ENCODE results near the gene TMEM164. TPM values are rescaled to one million over a fixed set of nuclear protein-coding genes. Genes with fewer than 3 reads are reported as not detected.

TMEM164 gene
- total and polyA plus RNA-seq, 2 donors (not counting 1 experiment from before 2014, with no cell fraction given), result 5.7 to 10.2 TPM

- Histone ChIP-seq H3K4me3 (replicated peaks in 1 of 4; ENCODE audit: control extremely low read depth in 1 of 4, insufficient read depth in 1 of 4, low read depth in 3 of 4, low read length in 4 of 4) (no peak overlapping the region), H3K4me2 (ENCODE audit: extremely low read depth, insufficient read depth, low read length) (no peak overlapping the region), H3K4me1 (ENCODE audit: control insufficient read depth, extremely low read depth, insufficient read depth, low read length) (peaks cover 3% of the 10 kb centered on the region), H3K79me2 (ENCODE audit: control insufficient read depth, insufficient read depth, low read length) (no peaks in the 10 kb centered on the region), H3K27me3 (ENCODE audit: control insufficient read depth, insufficient read depth, low read length) (no peaks in the 10 kb centered on the region), H3K9ac (ENCODE audit: insufficient read depth, low read length) (no peak overlapping the region), H3K9me3 (ENCODE audit: control insufficient read depth, insufficient read depth, low read depth, low read length) (no peaks in the 10 kb centered on the region), H3K27ac (ENCODE audit: insufficient read depth, low read length) (no peak overlapping the region), H2AFZ (ENCODE audit: low read length) (no peak overlapping the region), H3K36me3 (ENCODE audit: control insufficient read depth, insufficient read depth, low read length) (no peaks in the 10 kb centered on the region), H4K20me1 (ENCODE audit: control insufficient read depth, extremely low read depth, insufficient read depth, low read length) (no peaks in the 10 kb centered on the region)
- DNase-seq (ENCODE audit: low read depth in 2 of 2), result no peak
- TF ChIP-seq EZH2 (IDR thresholded peaks at IDR 0.05; ENCODE audit: low read length, missing control alignments) (no peak), CTCF (conservative IDR thresholded peaks at IDR 0.05 in 1 of 2, IDR thresholded peaks at IDR 0.05 in 1 of 2; ENCODE audit: low read depth in 1 of 2, low read length in 2 of 2) (no peak)
These were observed 198.9 kb downstream of the TMEM164 start for GRCh38 chrX:110201799-110202198.

- Histone ChIP-seq H3K79me2 (ENCODE audit: control insufficient read depth, insufficient read depth, low read length) (no peaks in the 10 kb centered on the region), H3K27ac (ENCODE audit: insufficient read depth, low read length) (no peak overlapping the region), H4K20me1 (ENCODE audit: control insufficient read depth, extremely low read depth, insufficient read depth, low read length) (no peaks in the 10 kb centered on the region), H3K4me2 (ENCODE audit: extremely low read depth, insufficient read depth, low read length) (no peak overlapping the region), H3K4me1 (ENCODE audit: control insufficient read depth, extremely low read depth, insufficient read depth, low read length) (peaks cover 10% of the 10 kb centered on the region), H3K4me3 (replicated peaks in 1 of 4; ENCODE audit: control extremely low read depth in 1 of 4, insufficient read depth in 1 of 4, low read depth in 3 of 4, low read length in 4 of 4) (no peak overlapping the region), H3K9ac (ENCODE audit: insufficient read depth, low read length) (no peak overlapping the region), H3K27me3 (ENCODE audit: control insufficient read depth, insufficient read depth, low read length) (no peaks in the 10 kb centered on the region), H3K36me3 (ENCODE audit: control insufficient read depth, insufficient read depth, low read length) (no peaks in the 10 kb centered on the region), H3K9me3 (ENCODE audit: control insufficient read depth, insufficient read depth, low read depth, low read length) (no peaks in the 10 kb centered on the region), H2AFZ (ENCODE audit: low read length) (no peak overlapping the region)
- TF ChIP-seq CTCF (conservative IDR thresholded peaks at IDR 0.05 in 1 of 2, IDR thresholded peaks at IDR 0.05 in 1 of 2; ENCODE audit: low read depth in 1 of 2, low read length in 2 of 2) (no peak), EZH2 (IDR thresholded peaks at IDR 0.05; ENCODE audit: low read length, missing control alignments) (no peak)
- peak; percentile 70 to 83 for DNase-seq (ENCODE audit: low read depth in 2 of 2)
These were observed 202.1 kb downstream of the TMEM164 start for GRCh38 chrX:110204986-110205385.

- H3K36me3 ChIP-seq (ENCODE audit: control insufficient read depth, insufficient read depth, low read length), result no peaks in the 10 kb centered on the region
- H2AFZ ChIP-seq (ENCODE audit: low read length), result no peak overlapping the region
- no peaks in the 10 kb centered on the region for H4K20me1 ChIP-seq (ENCODE audit: control insufficient read depth, extremely low read depth, insufficient read depth, low read length)
- H3K4me1 ChIP-seq (ENCODE audit: control insufficient read depth, extremely low read depth, insufficient read depth, low read length), result peaks cover 12% of the 10 kb centered on the region
- H3K79me2 ChIP-seq (ENCODE audit: control insufficient read depth, insufficient read depth, low read length), result no peaks in the 10 kb centered on the region
- H3K27ac ChIP-seq (ENCODE audit: insufficient read depth, low read length), result no peak overlapping the region
- H3K4me2 ChIP-seq (ENCODE audit: extremely low read depth, insufficient read depth, low read length), result no peak overlapping the region
- no peak overlapping the region for H3K4me3 ChIP-seq (replicated peaks in 1 of 4; ENCODE audit: control extremely low read depth in 1 of 4, insufficient read depth in 1 of 4, low read depth in 3 of 4, low read length in 4 of 4)
- no peaks in the 10 kb centered on the region for H3K9me3 ChIP-seq (ENCODE audit: control insufficient read depth, insufficient read depth, low read depth, low read length)
- H3K9ac ChIP-seq (ENCODE audit: insufficient read depth, low read length), result no peak overlapping the region
- no peak for DNase-seq (ENCODE audit: low read depth in 2 of 2)
- TF ChIP-seq CTCF (conservative IDR thresholded peaks at IDR 0.05 in 1 of 2, IDR thresholded peaks at IDR 0.05 in 1 of 2; ENCODE audit: low read depth in 1 of 2, low read length in 2 of 2) (no peak), EZH2 (IDR thresholded peaks at IDR 0.05; ENCODE audit: low read length, missing control alignments) (no peak)
- no peaks in the 10 kb centered on the region for H3K27me3 ChIP-seq (ENCODE audit: control insufficient read depth, insufficient read depth, low read length)
These were observed 205.2 kb downstream of the TMEM164 start for GRCh38 chrX:110208092-110208491.
